ENCODE measurements around the gene APOC3.

- TF ChIP-seq YY1 (IDR thresholded peaks at IDR 0.05) (no peak), CTCF (IDR thresholded peaks at IDR 0.05; ENCODE audit: low read depth, low read length, missing input control) (no peak), RAD21 (IDR thresholded peaks at IDR 0.05) (no peak), GABPA (IDR thresholded peaks at IDR 0.05 in 1 of 2, conservative IDR thresholded peaks at IDR 0.05 in 1 of 2) (no peak), ZBTB33 (IDR thresholded peaks at IDR 0.05) (no peak), MAX (IDR thresholded peaks at IDR 0.05) (no peak), HNF4A (conservative IDR thresholded peaks at IDR 0.05) (peak; percentile 10 to 43), TAF1 (conservative IDR thresholded peaks at IDR 0.05) (no peak), JUND (IDR thresholded peaks at IDR 0.05) (no peak), FOXA1 (IDR thresholded peaks at IDR 0.05) (no peak)
- TF ChIP-seq, protein P1, sequence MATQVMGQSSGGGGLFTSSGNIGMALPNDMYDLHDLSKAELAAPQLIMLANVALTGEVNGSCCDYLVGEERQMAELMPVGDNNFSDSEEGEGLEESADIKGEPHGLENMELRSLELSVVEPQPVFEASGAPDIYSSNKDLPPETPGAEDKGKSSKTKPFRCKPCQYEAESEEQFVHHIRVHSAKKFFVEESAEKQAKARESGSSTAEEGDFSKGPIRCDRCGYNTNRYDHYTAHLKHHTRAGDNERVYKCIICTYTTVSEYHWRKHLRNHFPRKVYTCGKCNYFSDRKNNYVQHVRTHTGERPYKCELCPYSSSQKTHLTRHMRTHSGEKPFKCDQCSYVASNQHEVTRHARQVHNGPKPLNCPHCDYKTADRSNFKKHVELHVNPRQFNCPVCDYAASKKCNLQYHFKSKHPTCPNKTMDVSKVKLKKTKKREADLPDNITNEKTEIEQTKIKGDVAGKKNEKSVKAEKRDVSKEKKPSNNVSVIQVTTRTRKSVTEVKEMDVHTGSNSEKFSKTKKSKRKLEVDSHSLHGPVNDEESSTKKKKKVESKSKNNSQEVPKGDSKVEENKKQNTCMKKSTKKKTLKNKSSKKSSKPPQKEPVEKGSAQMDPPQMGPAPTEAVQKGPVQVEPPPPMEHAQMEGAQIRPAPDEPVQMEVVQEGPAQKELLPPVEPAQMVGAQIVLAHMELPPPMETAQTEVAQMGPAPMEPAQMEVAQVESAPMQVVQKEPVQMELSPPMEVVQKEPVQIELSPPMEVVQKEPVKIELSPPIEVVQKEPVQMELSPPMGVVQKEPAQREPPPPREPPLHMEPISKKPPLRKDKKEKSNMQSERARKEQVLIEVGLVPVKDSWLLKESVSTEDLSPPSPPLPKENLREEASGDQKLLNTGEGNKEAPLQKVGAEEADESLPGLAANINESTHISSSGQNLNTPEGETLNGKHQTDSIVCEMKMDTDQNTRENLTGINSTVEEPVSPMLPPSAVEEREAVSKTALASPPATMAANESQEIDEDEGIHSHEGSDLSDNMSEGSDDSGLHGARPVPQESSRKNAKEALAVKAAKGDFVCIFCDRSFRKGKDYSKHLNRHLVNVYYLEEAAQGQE (IDR thresholded peaks at IDR 0.05) = no peak
- TF ChIP-seq, protein P2, sequence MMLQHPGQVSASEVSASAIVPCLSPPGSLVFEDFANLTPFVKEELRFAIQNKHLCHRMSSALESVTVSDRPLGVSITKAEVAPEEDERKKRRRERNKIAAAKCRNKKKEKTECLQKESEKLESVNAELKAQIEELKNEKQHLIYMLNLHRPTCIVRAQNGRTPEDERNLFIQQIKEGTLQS (IDR thresholded peaks at IDR 0.05) = no peak
Observed at GRCh38 chr11:116842909-116843308, 13.2 kb downstream of the APOC3 start.

All from liver (tissue), 3 donors.